Common myeloid progenitor, CD34-positive (primary cell): ENCODE data around the gene MEST.
"Not testable (repeated sequence)": the region's sequence is repeated elsewhere in the genome, so short reads cannot be mapped to it uniquely, and the experiment has no call there.

Experiments used
- CTCF ChIA-PET: fragments of 350-600 bp; sonication (Branson Sonifier 250); formaldehyde crosslinking; loops from one replicate; lab custom pipeline; 2021; ENCODE audit warnings: antibody characterized with exemption; lab: Charles Lee
- POLR2A ChIA-PET: fragments of 350-600 bp; sonication (Branson Sonifier 250); formaldehyde crosslinking; loops from one replicate; lab custom pipeline; 2021; ENCODE audit warnings: antibody characterized with exemption; lab: Charles Lee
- DNase-seq, 3 donors: peaks; one replicate each; pipeline versions ENCODE4 v3.0.0 to v3.0.0-alpha.2; 2013
- H3K27ac ChIP-seq, 2 experiments: 1 replicate in 1 of 2; 2 replicates in 1 of 2; pipeline ENCODE4 v1.7.0; 2013; ENCODE audit warnings: inconsistent platforms in 2 of 2, low read length in 2 of 2, mild to moderate bottlenecking in 2 of 2, low read depth in 1 of 2, moderate library complexity in 1 of 2; ENCODE audit not compliant: severe bottlenecking in 2 of 2, insufficient read depth in 1 of 2, poor library complexity in 1 of 2
- H3K27me3 ChIP-seq, 5 experiments: replicated peaks in 2 of 5; 1 replicate in 3 of 5; 2 replicates in 2 of 5; pipeline versions ENCODE4 v1.6.1 to v1.7.0; 2013; ENCODE audit warnings: low read length in 4 of 5, mild to moderate bottlenecking in 2 of 5, moderate library complexity in 2 of 5, inconsistent platforms in 1 of 5; ENCODE audit not compliant: insufficient read depth in 5 of 5, control insufficient read depth in 4 of 5
- H3K36me3 ChIP-seq, 4 experiments: 1 replicate in 2 of 4; 2 replicates in 2 of 4; pipeline versions ENCODE4 v1.6.1 to v1.7.0; 2013; ENCODE audit warnings: low read length in 3 of 4, control low read depth in 1 of 4, mild to moderate bottlenecking in 1 of 4; ENCODE audit not compliant: control insufficient read depth in 4 of 4, insufficient read depth in 4 of 4
- H3K4me1 ChIP-seq, 4 experiments: 1 replicate in 3 of 4; 2 replicates in 1 of 4; pipeline versions ENCODE4 v1.6.1 to v1.7.1; 2013; ENCODE audit warnings: low read length in 3 of 4, mild to moderate bottlenecking in 3 of 4, control low read depth in 1 of 4, inconsistent platforms in 1 of 4, moderate library complexity in 1 of 4; ENCODE audit not compliant: control insufficient read depth in 4 of 4, insufficient read depth in 4 of 4; ENCODE audit errors: control extremely low read depth in 1 of 4
- H3K4me3 ChIP-seq, 7 experiments: 1 replicate in 4 of 7; 2 replicates in 3 of 7; pipeline versions ENCODE4 v1.5.1 to v1.7.0; 2013; ENCODE audit warnings: mild to moderate bottlenecking in 7 of 7, low read length in 6 of 7, moderate library complexity in 6 of 7, inconsistent platforms in 2 of 7, low read depth in 2 of 7, control low read depth in 1 of 7; ENCODE audit not compliant: insufficient read depth in 4 of 7, control insufficient read depth in 1 of 7; ENCODE audit errors: extremely low read depth in 1 of 7
- H3K9me3 ChIP-seq, 5 experiments: 1 replicate in 4 of 5; 2 replicates in 1 of 5; pipeline versions ENCODE4 v1.6.1 to v1.7.1; 2013; ENCODE audit warnings: low read length in 4 of 5, mild to moderate bottlenecking in 2 of 5, inconsistent platforms in 1 of 5, low read depth in 1 of 5, moderate library complexity in 1 of 5; ENCODE audit not compliant: control insufficient read depth in 4 of 5, insufficient read depth in 2 of 5; ENCODE audit errors: control extremely low read depth in 1 of 5
- WGBS: methylation state at CpG from one replicate; pipeline ENCODE4 v1.1.5; 2013; ENCODE audit not compliant: insufficient coverage; 5-methylcytosine and 5-hydroxymethylcytosine counted together

Gene MEST

DNA sequence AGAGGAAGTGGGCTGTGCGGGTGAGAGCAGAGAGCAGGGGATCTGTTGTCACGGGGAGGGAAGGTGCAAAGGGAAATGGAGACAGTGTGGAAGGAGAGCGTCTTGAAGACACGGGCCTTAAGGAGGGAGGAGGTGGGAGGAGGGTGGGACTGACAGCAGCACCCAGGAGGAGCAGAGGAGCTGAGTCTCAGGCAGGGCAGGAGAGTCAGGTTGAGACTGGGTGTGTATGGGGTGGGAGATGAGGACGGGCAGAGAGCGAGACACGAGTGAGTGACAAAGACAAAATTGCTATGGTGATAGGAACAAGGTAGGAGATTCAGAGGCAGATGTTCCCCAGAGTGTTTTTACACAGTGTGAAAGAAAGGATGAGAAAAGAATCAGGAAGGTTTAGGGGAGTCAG is 49.4 kb downstream of the MEST start:
- H3K27ac ChIP-seq, CTCF ChIA-PET, H3K4me1 ChIP-seq, H3K4me3 ChIP-seq, H3K9me3 ChIP-seq, POLR2A ChIA-PET, H3K27me3 ChIP-seq, DNase-seq: not testable (repeated sequence)
- H3K36me3 ChIP-seq, result peaks cover 6 to 22% (median 16%) of the 10 kb centered on the region in 4 experiments
- WGBS, result 95% methylated on average over 5 of the region's 7 CpGs

DNA sequence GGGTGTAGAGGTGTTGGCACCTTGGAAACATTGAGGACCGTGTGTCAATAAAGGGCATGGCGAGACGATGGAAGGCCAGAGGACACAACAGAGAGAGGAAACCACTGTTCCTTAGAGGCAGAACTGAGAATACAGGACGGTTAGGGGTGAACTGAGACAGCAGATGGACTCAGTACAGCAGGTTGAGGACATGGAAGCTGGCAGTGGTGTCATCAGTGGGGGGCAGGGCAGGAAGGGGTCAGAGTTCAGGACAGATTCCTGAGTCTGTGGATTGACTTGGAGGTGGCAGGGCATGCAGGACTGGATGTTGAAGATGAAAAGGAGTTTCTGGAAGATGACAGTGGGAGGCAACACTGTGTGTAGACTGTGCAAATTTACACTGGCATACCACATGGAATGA is 50.4 kb downstream of the MEST start:
- H3K27me3 ChIP-seq, DNase-seq, POLR2A ChIA-PET, H3K4me1 ChIP-seq, H3K4me3 ChIP-seq, H3K9me3 ChIP-seq, CTCF ChIA-PET, H3K27ac ChIP-seq: not testable (repeated sequence)
- H3K36me3 ChIP-seq, result peaks cover 13 to 28% (median 21%) of the 10 kb centered on the region in 4 experiments
- WGBS, result 84% methylated on average over 4 of the region's 4 CpGs

DNA sequence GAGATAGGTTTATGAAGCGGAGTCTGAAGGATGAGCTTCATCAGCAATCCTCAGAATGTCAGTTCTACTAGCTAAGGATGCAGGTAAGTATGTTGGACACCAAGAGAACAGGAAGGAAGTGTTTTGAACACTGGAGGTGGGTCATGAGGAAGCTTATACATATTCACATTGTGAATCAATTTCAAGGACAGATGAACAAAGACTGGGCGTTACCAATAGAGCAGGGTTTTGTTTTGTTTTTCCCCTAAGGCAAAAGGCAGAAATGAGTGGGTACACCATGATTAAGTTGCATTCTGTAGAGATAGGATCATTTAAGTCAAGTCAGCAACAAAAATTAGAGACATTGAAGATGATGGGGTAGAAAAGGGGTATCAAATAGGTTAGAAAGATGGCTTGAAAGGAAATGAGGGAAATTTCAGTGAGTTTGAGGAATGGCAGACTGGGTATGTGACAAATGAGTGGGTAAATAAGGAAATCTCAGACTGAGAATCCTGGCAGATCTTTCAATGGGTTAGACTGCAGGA is 51.7 kb downstream of the MEST start:
- Histone ChIP-seq H3K4me1 (no peaks in the 10 kb centered on the region), H3K9me3 (peaks cover 0 to 2% (median 0%) of the 10 kb centered on the region in 5 experiments), H3K4me3 (no peak overlapping the region), H3K27me3 (no peaks in the 10 kb centered on the region), H3K27ac (no peak overlapping the region), H3K36me3 (peaks cover 12 to 31% (median 23%) of the 10 kb centered on the region in 4 experiments)
- ChIA-PET POLR2A (no interaction called here), CTCF (no interaction called here)
- no peak for DNase-seq
- WGBS, result 90% methylated on average over 1 of the region's 2 CpGs

- ChIA-PET POLR2A (no interaction called here), CTCF (no interaction called here)
- Histone ChIP-seq H3K9me3 (no peaks in the 10 kb centered on the region), H3K27me3 (no peaks in the 10 kb centered on the region), H3K36me3 (peaks cover 10 to 30% (median 18%) of the 10 kb centered on the region in 4 experiments), H3K27ac (no peak overlapping the region), H3K4me1 (no peaks in the 10 kb centered on the region), H3K4me3 (no peak overlapping the region)
- 100% methylated on average over 1 of the region's 1 CpG for WGBS
- DNase-seq, result no peak
Observed at GRCh38 chr7:130544356-130544755, 52.5 kb downstream of the MEST start.

GRCh38 chr7:130553398-130554029 is 61.6 kb downstream of the MEST start:
- 100% methylated on average over 2 of the region's 3 CpGs for WGBS
- Histone ChIP-seq H3K4me3 (no peak overlapping the region), H3K4me1 (no peaks in the 10 kb centered on the region), H3K36me3 (peaks cover 0 to 18% (median 6%) of the 10 kb centered on the region in 4 experiments), H3K9me3 (no peaks in the 10 kb centered on the region), H3K27me3 (no peaks in the 10 kb centered on the region), H3K27ac (no peak overlapping the region)
- ChIA-PET POLR2A (no interaction called here), CTCF (no interaction called here)
- DNase-seq, result no peak

GRCh38 chr7:130554481-130554880 is 62.6 kb downstream of the MEST start:
- H3K4me1 ChIP-seq, result no peaks in the 10 kb centered on the region
- 90% methylated on average over 3 of the region's 3 CpGs for WGBS
- H3K36me3 ChIP-seq, result peaks cover 2 to 18% (median 9%) of the 10 kb centered on the region in 4 experiments
- no peaks in the 10 kb centered on the region for H3K27me3 ChIP-seq
- H3K9me3 ChIP-seq, result no peaks in the 10 kb centered on the region
- DNase-seq, result no peak
- H3K27ac ChIP-seq, result no peak overlapping the region
- POLR2A ChIA-PET, result no interaction called here
- H3K4me3 ChIP-seq, result no peak overlapping the region
- CTCF ChIA-PET, result no interaction called here
